Thoracic aorta (tissue), 2 donors: Measurements from ENCODE around the gene CHMP4A. TPM values are rescaled to one million over a fixed set of nuclear protein-coding genes. Genes with fewer than 3 reads are reported as not detected.
"Not testable (repeated sequence)": the region's sequence is repeated elsewhere in the genome, so short reads cannot be mapped to it uniquely, and the experiment has no call there.

ENCODE experiments used
- ATAC-seq: fragments of 150-250 bp; one replicate; pipeline ENCODE4 v1.8.0; 2017; ENCODE audit warnings: low read depth; ENCODE audit not compliant: insufficient number of reproducible peaks, low FRiP score
- DNase-seq: peaks from one replicate; pipeline ENCODE4 v3.0.0-alpha.2; 2020; ENCODE audit warnings: low spot score
- H3K27ac ChIP-seq, 2 donors: fragments of 200-600 bp; sonication (generic); 1 replicate in 1 of 2; 2 replicates in 1 of 2; pipeline ENCODE4 v1.5.1; 2016; ENCODE audit warnings: mild to moderate bottlenecking in 2 of 2, moderate library complexity in 2 of 2
- H3K27me3 ChIP-seq: fragments of 200-600 bp; sonication (generic); replicated peaks from 2 replicates; pipeline ENCODE4 v1.6.0; 2016; ENCODE audit warnings: mild to moderate bottlenecking; ENCODE audit not compliant: insufficient read depth
- H3K36me3 ChIP-seq: fragments of 200-600 bp; sonication (generic); one replicate; pipeline ENCODE4 v1.5.1; 2016
- H3K4me1 ChIP-seq, 2 donors: fragments of 200-600 bp; sonication (generic); 1 replicate in 1 of 2; 2 replicates in 1 of 2; pipeline versions ENCODE4 v1.5.1 to v1.6.0; 2016; ENCODE audit warnings: low read depth in 2 of 2, mild to moderate bottlenecking in 1 of 2; ENCODE audit not compliant: control insufficient read depth in 1 of 2
- H3K4me3 ChIP-seq: fragments of 200-600 bp; sonication (generic); 2 replicates; pipeline ENCODE4 v1.5.1; 2016; ENCODE audit warnings: mild to moderate bottlenecking
- H3K9me3 ChIP-seq: fragments of 200-600 bp; sonication (generic); 2 replicates; pipeline ENCODE4 v1.5.1; 2016
- total RNA-seq, 2 donors: library from RNA; depleted of rRNA; stranded (reverse); fragments of >200 nt; gene quantifications; one replicate each; pipeline versions ENCODE4 v1.1.0 to v1.2.3, GENCODE V29; 2016
- TF ChIP-seq, protein P1 (sequence below): fragments of 200-600 bp; sonication (generic); IDR thresholded peaks from one replicate; pipeline ENCODE4 v1.5.1; 2019; ENCODE audit warnings: antibody characterized with exemption

The CHMP4A gene
- total RNA-seq, 2 donors from 2014 or later, result 33.4 to 58.3 TPM

DNA sequence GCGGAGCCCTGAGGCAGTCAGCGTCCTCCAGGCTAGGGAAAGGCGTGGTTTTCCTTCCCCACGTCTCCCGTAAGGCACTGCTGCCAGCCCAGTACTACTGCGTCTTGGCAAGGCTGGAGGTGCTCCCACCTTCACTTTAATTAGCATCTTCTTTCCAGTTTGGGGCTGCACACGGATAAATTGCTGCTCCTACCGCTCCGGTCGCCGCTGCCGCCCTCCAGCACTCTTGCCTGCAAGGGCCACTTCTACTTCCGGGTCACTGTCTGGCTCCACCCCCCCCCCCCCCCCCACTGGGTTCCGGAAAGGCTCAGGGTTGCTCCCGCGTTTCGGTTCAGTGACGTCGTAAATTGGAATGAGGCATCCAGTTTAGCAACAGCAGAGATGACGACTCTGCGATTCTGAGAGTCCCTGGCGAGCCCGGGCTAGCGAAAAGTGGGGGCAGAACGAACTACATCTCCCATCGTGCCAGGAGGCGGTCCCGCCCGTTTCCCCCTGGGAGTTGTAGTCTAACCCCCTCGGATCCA lies 18.9 kb upstream of the CHMP4A start, which contains the start of gene NEDD8:
Gene NEDD8, minus strand, starts transcription at position 247 of the 524 bp plus-strand sequence. Its CDS starts 100 bp downstream, at position 147.
- Histone ChIP-seq H3K9me3 (no peaks in the 10 kb centered on the region), H3K4me1 (peaks cover 12 to 37% of the 10 kb centered on the region in 2 donors), H3K27me3 (no peaks in the 10 kb centered on the region), H3K4me3 (peak within 1 kb of the TSS; percentile 74), H3K36me3 (peaks cover 16% of the 10 kb centered on the region), H3K27ac (peak within 1 kb of the TSS; percentile 81 to 82)
- TF ChIP-seq, protein P1, sequence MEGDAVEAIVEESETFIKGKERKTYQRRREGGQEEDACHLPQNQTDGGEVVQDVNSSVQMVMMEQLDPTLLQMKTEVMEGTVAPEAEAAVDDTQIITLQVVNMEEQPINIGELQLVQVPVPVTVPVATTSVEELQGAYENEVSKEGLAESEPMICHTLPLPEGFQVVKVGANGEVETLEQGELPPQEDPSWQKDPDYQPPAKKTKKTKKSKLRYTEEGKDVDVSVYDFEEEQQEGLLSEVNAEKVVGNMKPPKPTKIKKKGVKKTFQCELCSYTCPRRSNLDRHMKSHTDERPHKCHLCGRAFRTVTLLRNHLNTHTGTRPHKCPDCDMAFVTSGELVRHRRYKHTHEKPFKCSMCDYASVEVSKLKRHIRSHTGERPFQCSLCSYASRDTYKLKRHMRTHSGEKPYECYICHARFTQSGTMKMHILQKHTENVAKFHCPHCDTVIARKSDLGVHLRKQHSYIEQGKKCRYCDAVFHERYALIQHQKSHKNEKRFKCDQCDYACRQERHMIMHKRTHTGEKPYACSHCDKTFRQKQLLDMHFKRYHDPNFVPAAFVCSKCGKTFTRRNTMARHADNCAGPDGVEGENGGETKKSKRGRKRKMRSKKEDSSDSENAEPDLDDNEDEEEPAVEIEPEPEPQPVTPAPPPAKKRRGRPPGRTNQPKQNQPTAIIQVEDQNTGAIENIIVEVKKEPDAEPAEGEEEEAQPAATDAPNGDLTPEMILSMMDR, result no peak
- DNase-seq (peak; percentile 78), ATAC-seq (peak; percentile 93)

DNA sequence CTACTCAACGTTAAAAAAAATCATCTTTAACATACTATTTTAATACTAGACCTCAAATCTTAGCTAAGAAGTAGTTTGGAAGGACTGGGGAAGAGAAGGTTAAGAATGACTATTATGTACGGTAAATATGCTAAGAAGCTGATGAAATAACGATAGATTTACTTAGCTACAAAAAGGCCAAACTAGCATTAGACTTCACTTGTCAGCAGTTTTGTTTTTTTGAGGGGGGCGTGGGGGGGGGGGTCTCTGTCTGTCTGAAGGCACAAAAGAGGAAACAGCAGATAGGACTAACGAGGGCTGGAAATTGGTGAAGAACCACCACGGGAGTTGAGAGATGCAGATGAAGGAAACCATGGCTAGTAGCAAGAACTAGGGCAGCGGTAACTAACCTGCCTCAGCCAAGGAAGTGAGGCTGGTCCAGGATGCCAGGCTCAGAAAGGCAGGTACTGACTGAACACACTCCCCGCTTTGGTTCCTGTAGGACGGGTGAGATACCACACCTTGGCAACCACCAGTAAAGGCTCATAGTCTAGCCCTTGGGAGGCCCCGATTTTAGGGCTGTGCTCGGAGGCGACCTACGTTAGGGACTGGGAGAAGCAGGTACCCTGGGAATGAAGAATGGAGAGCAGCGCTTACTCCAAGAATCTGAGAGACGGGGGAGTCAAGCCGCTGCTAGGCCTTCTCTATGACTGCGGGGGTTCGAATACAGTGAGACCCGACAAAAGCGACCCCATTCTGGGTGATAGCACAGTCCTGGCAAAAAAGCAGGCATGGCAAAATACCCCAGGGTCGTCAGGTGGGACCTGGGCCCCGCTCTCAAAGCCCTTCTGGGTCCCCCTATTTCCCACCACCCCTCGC lies 18.2 kb upstream of the CHMP4A start:
- H3K36me3 ChIP-seq, result peaks cover 9% of the 10 kb centered on the region
- DNase-seq (no peak), ATAC-seq (no peak)
- H3K27me3 ChIP-seq, result no peaks in the 10 kb centered on the region
- H3K27ac ChIP-seq, result peak overlapping the region; percentile 81 to 82
- H3K4me1 ChIP-seq, result peaks cover 12 to 39% of the 10 kb centered on the region in 2 donors
- no peaks in the 10 kb centered on the region for H3K9me3 ChIP-seq
- peak overlapping the region; percentile 74 for H3K4me3 ChIP-seq
- TF ChIP-seq, protein P1, result no peak

DNA sequence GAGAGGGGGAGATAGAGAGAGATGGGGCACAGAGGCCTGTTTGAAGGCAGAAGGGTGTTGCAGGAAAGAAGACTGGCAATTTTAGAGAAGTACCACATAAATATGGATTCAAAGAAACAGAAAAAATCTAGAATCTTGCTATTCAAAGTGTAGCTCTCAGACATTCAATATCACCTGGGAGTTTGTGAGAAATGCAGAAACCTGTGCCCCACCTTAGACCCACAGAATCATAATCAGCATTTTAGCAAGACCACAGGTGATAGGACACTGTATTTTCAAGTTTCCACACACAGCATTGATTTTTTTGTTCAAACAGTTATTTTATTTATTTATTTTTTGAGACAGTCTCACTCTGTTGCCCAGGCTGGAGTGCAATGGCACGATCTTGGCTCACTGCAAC lies 15.6 kb upstream of the CHMP4A start:
- H3K9me3 ChIP-seq, result no peaks in the 10 kb centered on the region
- H3K4me1 ChIP-seq, result peaks cover 10 to 27% of the 10 kb centered on the region in 2 donors
- DNase-seq (no peak), ATAC-seq (no peak)
- H3K36me3 ChIP-seq, result no peaks in the 10 kb centered on the region
- TF ChIP-seq, protein P1, result no peak
- no peaks in the 10 kb centered on the region for H3K27me3 ChIP-seq
- H3K27ac ChIP-seq, result no peak overlapping the region
- no peak overlapping the region for H3K4me3 ChIP-seq

DNA sequence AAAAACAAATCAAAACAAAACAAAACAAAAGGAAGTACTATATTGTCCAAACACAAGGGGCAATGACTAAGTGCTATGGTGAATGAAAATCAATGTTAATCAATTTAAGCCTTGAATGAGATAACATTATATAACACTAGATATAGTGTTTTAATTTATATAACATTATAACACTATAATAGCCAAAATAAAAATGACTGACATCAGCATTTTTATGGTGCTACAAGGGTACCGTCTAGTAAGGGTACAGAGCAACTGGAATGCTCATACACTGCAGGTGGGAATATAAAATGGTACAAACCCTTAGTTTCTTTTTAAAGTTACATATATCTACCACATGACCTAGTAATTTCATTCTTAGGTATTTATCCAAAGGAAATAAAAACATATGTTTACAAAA lies 13.2 kb upstream of the CHMP4A start:
- Histone ChIP-seq H3K4me3 (no peak overlapping the region), H3K4me1 (peaks cover 3 to 13% of the 10 kb centered on the region in 2 donors), H3K27me3 (no peaks in the 10 kb centered on the region), H3K9me3 (no peaks in the 10 kb centered on the region), H3K27ac (no peak overlapping the region), H3K36me3 (no peaks in the 10 kb centered on the region)
- DNase-seq, result no peak
- TF ChIP-seq, protein P1, result no peak
- ATAC-seq, result no peak

DNA sequence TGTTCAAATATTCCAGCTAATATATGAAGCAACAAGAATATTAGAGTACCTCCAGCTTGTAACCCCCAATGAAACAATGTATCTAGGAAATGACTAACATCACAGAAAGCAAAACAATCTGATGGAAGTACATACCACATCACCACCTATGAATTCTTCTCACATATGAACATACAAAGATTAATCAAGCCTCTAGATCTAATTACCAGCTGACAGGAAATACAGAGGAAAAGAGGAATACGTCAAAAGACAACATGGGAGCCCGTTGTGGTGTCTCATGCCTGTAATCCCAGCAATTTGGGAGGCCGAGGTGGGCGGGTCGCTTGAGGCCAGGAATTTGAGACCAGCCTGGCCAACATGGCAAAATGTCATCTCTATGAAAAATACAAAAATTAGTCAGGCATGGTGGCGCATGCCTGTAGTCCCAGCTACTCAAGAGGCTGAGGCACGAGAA lies 11.4 kb upstream of the CHMP4A start:
- DNase-seq (no peak), ATAC-seq (no peak)

DNA sequence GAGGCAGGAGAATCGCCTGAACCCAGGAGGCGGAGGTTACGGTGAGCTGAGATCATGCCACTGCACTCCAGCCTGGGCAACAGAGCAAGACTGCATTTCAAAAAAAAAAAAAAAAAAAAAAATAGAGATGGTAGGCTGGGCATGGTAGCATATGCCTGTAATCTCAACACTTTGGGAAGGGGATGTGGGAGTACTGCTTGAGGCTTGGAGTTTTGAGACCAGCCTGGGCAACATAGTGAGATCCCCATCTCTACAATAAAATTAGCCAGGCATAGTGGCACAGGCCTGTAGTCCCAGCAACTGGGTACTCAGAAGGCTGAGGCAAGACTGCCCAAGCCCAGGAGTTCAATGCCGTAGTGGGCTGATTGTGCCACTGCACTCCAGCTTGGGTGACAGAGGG lies 9.7 kb upstream of the CHMP4A start:
- not testable (repeated sequence) for H3K27ac ChIP-seq, H3K27me3 ChIP-seq, H3K4me1 ChIP-seq, DNase-seq, ATAC-seq, H3K9me3 ChIP-seq, H3K36me3 ChIP-seq, H3K4me3 ChIP-seq

More for the DNA sequence above, 11.4 kb upstream of the CHMP4A start:
- Histone ChIP-seq H3K27me3 (no peaks in the 10 kb centered on the region), H3K9me3 (no peaks in the 10 kb centered on the region), H3K4me3 (no peak overlapping the region), H3K4me1 (peaks cover 0 to 3% of the 10 kb centered on the region in 2 donors), H3K36me3 (no peaks in the 10 kb centered on the region), H3K27ac (no peak overlapping the region)
- TF ChIP-seq, protein P1, result no peak
